OCI-LY7 (cell line): ENCODE measurements around the gene SH2D7.

Source experiments
- CTCF ChIP-seq: fragments of 200-600 bp; sonication (generic); conservative IDR thresholded peaks from 2 replicates; pipeline ENCODE4 v1.5.1; 2014; ENCODE audit warnings: mild to moderate bottlenecking, antibody characterized with exemption, low read length, moderate library complexity, mixed read lengths
- EZH2phosphoT487 ChIP-seq: fragments of 200-600 bp; sonication (generic); IDR thresholded peaks from 2 replicates; pipeline ENCODE4 v1.6.1; 2018; ENCODE audit warnings: low read depth, borderline replicate concordance, mild to moderate bottlenecking, mixed run types, antibody characterized with exemption, low read length, moderate library complexity, mixed read lengths

DNA sequence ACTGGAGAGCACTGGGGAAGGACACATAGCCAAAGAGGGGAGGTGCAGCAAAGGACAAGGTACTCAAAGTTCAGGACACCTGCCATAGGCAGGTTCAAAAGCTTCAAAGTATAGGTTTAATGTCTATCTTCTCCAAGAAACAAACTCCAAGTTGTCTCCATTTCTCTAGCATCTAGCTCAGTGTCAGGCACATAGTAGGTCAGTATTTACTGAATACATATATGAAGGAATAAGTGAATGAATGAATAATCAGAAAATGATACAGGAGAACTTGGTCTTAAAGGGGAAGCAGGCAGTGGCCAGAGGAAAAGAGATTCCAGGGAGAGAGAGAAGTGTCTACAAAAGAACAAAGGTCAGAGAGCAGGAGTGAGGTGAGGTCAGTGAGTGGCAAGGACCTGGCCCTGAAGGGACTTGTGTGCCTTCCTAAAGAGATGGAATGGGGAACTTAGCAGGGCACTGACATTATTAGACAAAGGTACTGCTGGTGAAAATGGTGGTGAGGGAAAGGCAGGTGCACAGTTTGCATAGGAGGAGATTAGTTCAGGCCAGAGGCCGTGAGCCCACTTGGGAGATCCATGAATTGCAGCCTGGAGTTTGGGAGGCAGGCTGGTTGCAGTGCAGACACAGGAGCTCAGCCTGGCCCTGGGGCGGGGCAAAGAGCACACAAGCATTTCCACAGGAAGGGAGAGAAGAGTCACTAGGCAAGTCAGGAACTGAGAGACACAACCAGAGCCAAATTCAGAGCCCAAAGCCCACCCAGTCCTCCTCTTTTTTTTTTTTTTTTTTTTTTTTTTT, 36.2 kb upstream of the SH2D7 start:
- TF ChIP-seq CTCF, result no peak
- TF ChIP-seq EZH2phosphoT487, result no peak
